Transverse colon (tissue), 4 donors: ENCODE results near the gene CYFIP1. TPM values are rescaled to one million over a fixed set of nuclear protein-coding genes. Genes with fewer than 3 reads are reported as not detected.

Experiments
- DNase-seq: peaks from one replicate; pipeline ENCODE4 v3.0.0-alpha.2; 2019
- H3K27ac ChIP-seq, 4 donors: fragments of 200-600 bp; sonication (generic); 2 replicates each; pipeline ENCODE4 v1.5.1; 2016 to 2018; ENCODE audit warnings: inconsistent platforms in 4 of 4
- H3K27me3 ChIP-seq: fragments of 200-600 bp; sonication (generic); 2 replicates; pipeline ENCODE4 v1.5.1; 2017; ENCODE audit warnings: inconsistent platforms
- H3K36me3 ChIP-seq, 4 donors: fragments of 200-600 bp; sonication (generic); 2 replicates each; pipeline ENCODE4 v1.5.1; 2017 to 2019; ENCODE audit warnings: inconsistent platforms in 4 of 4
- H3K4me1 ChIP-seq, 4 donors: fragments of 200-600 bp; sonication (generic); 2 replicates each; pipeline ENCODE4 v1.5.1; 2017 to 2020; ENCODE audit warnings: inconsistent platforms in 4 of 4
- H3K4me3 ChIP-seq, 4 donors: fragments of 200-600 bp; sonication (generic); 1 replicate in 1 of 4; 2 replicates in 3 of 4; pipeline versions ENCODE4 v1.5.1 to v1.6.1; 2017 to 2019; ENCODE audit warnings: inconsistent platforms in 4 of 4
- H3K9me3 ChIP-seq, 2 donors: fragments of 200-600 bp; sonication (generic); 2 replicates each; pipeline ENCODE4 v1.5.1; 2017 to 2019; ENCODE audit warnings: inconsistent platforms in 2 of 2
- EP300 ChIP-seq: sonication (generic); formaldehyde crosslinking; IDR thresholded peaks from one replicate; pipeline ENCODE4 v1.6.1; 2017; ENCODE audit warnings: antibody characterized with exemption, low read depth
- POLR2A ChIP-seq: fragments of 450-650 bp; IDR thresholded peaks from one replicate; pipeline ENCODE4 v1.6.1; 2016; ENCODE audit warnings: antibody characterized with exemption, mild to moderate bottlenecking, moderate library complexity
- POLR2AphosphoS5 ChIP-seq, 3 donors: sonication (generic); formaldehyde crosslinking; IDR thresholded peaks; one replicate each; pipeline ENCODE4 v1.6.1; 2016; ENCODE audit warnings: antibody characterized with exemption in 3 of 3
- WGBS, 2 donors: methylation state at CpG; one replicate each; pipeline ENCODE4 v1.1.5; 2018; ENCODE audit warnings: low coverage in 1 of 2; 5-methylcytosine and 5-hydroxymethylcytosine counted together
- in situ Hi-C, 4 donors: fragments of 200-750 bp; cut with MboI; loops; one replicate each; pipeline versions ENCODE4 v1.15.0 to v1.15.1; 2017; ENCODE audit warnings: low sequenced_read_pairs in 3 of 4, low pct_ligation_motif_present in 1 of 4, low pct_unique_long_range_greater_than_20kb in 1 of 4
- intact Hi-C: fragments of 100-400 bp; cut with DNase I; formaldehyde crosslinking; loops from one replicate; pipeline ENCODE4 v1.15.1; 2023; ENCODE audit warnings: low total_unique reads
- total RNA-seq, 4 donors: library from RNA; depleted of rRNA; stranded (reverse); fragments of >200 nt; gene quantifications; one replicate each; pipeline ENCODE4 v1.1.0, GENCODE V29; 2016
- TF ChIP-seq, protein P1 (sequence below), 5 experiments: fragments of 200-600 bp in 3 of 5; fragments of 450-650 bp in 2 of 5; sonication (generic) in 3 of 5; IDR thresholded peaks; 1 replicate in 2 of 5; 2 replicates in 3 of 5; pipeline ENCODE4 v1.5.1; 2016 to 2017; ENCODE audit warnings: antibody characterized with exemption in 5 of 5, inconsistent platforms in 3 of 5, mild to moderate bottlenecking in 2 of 5, moderate library complexity in 1 of 5

CYFIP1 gene
- total RNA-seq, 4 donors from 2014 or later = 63.7 to 201 (median 171) TPM

GRCh38 chr15:22872936-22873701 is 107.0 kb downstream of the CYFIP1 start:
- H3K27me3 ChIP-seq = no peaks in the 10 kb centered on the region
- in situ Hi-C loops (no loop called here), intact Hi-C loops (no loop called here)
- WGBS, 2 donors = 82 to 83% methylated on average over 2 to 17 of the region's 17 CpGs
- peaks cover 0 to 56% (median 22%) of the 10 kb centered on the region in 4 donors for H3K36me3 ChIP-seq
- no peak overlapping the region for H3K4me3 ChIP-seq
- H3K9me3 ChIP-seq = no peaks in the 10 kb centered on the region
- no peaks in the 10 kb centered on the region for H3K4me1 ChIP-seq
- TF ChIP-seq POLR2A (no peak), POLR2AphosphoS5 (IDR thresholded peaks at IDR 0.05) (no peak), EP300 (no peak)
- TF ChIP-seq, protein P1, sequence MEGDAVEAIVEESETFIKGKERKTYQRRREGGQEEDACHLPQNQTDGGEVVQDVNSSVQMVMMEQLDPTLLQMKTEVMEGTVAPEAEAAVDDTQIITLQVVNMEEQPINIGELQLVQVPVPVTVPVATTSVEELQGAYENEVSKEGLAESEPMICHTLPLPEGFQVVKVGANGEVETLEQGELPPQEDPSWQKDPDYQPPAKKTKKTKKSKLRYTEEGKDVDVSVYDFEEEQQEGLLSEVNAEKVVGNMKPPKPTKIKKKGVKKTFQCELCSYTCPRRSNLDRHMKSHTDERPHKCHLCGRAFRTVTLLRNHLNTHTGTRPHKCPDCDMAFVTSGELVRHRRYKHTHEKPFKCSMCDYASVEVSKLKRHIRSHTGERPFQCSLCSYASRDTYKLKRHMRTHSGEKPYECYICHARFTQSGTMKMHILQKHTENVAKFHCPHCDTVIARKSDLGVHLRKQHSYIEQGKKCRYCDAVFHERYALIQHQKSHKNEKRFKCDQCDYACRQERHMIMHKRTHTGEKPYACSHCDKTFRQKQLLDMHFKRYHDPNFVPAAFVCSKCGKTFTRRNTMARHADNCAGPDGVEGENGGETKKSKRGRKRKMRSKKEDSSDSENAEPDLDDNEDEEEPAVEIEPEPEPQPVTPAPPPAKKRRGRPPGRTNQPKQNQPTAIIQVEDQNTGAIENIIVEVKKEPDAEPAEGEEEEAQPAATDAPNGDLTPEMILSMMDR (IDR thresholded peaks at IDR 0.05) = no peak
- H3K27ac ChIP-seq = no peak overlapping the region
- no peak for DNase-seq

- Histone ChIP-seq H3K27me3 (no peaks in the 10 kb centered on the region), H3K27ac (no peak overlapping the region), H3K4me1 (no peaks in the 10 kb centered on the region), H3K36me3 (peaks cover 0 to 50% (median 24%) of the 10 kb centered on the region in 4 donors), H3K4me3 (no peak overlapping the region), H3K9me3 (no peaks in the 10 kb centered on the region)
- WGBS, 2 donors = 80 to 96% methylated on average over 4 to 6 of the region's 6 CpGs
- DNase-seq = no peak
- TF ChIP-seq EP300 (no peak), POLR2A (no peak), POLR2AphosphoS5 (IDR thresholded peaks at IDR 0.05) (no peak)
- TF ChIP-seq, protein P1 (IDR thresholded peaks at IDR 0.05) = no peak
- intact Hi-C loops = no loop called here
- in situ Hi-C loops = no loop called here
Observed at GRCh38 chr15:22871481-22872086, 108.6 kb downstream of the CYFIP1 start.

DNA sequence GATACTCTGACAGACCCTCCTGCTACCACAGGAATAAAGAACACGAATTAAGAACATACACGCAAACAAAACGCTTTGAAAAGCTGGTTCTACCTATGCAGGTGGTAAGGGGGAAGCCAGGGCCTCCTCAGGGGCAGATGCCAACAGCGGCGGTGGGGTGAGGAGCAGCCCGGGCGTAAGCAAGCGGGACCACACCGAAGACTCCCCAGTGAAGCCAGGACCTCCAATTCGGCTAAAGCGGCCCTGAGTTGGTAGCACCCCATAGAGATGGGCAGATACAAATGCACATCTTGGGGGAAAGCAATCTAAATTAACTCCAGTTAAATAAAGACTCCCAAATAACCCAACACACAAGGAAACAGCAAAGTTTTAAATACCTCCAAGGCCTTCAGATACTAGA is 109.3 kb downstream of the CYFIP1 start:
- H3K27ac ChIP-seq = no peak overlapping the region
- in situ Hi-C loops (no loop called here), intact Hi-C loops (no loop called here)
- no peaks in the 10 kb centered on the region for H3K4me1 ChIP-seq
- H3K9me3 ChIP-seq = no peaks in the 10 kb centered on the region
- no peaks in the 10 kb centered on the region for H3K27me3 ChIP-seq
- H3K36me3 ChIP-seq = peaks cover 0 to 55% (median 27%) of the 10 kb centered on the region in 4 donors
- DNase-seq = no peak
- H3K4me3 ChIP-seq = no peak overlapping the region
- 95 to 96% methylated on average over 3 to 11 of the region's 11 CpGs for WGBS, 2 donors
- TF ChIP-seq POLR2AphosphoS5 (IDR thresholded peaks at IDR 0.05) (no peak), POLR2A (no peak), EP300 (no peak)
- TF ChIP-seq, protein P1 (IDR thresholded peaks at IDR 0.05) = no peak

DNA sequence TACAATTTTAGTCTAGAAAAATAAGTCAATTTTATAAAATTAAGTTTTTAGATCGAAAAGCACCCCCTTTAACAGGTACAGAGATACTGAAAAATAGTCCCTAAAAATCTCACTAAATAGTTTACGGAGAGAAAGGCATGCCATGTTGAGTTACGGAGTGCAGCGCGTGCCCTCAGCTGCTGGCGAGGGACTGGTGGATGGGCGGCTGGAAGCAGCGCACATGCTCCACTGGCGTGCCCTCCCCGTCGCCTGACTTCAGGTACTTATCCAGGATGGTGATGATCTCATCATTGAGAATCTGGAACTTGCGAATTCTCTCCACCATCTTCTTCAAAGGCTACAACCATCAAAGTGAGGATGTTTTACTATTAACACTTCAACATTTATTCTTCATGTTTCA is 110.3 kb downstream of the CYFIP1 start:
- Histone ChIP-seq H3K4me3 (no peak overlapping the region), H3K9me3 (no peaks in the 10 kb centered on the region), H3K4me1 (no peaks in the 10 kb centered on the region), H3K36me3 (peaks cover 0 to 55% (median 24%) of the 10 kb centered on the region in 4 donors), H3K27ac (no peak overlapping the region), H3K27me3 (no peaks in the 10 kb centered on the region)
- in situ Hi-C loops (no loop called here), intact Hi-C loops (no loop called here)
- 88 to 97% methylated on average over 5 to 12 of the region's 12 CpGs for WGBS, 2 donors
- TF ChIP-seq POLR2A (no peak), POLR2AphosphoS5 (IDR thresholded peaks at IDR 0.05) (no peak), EP300 (no peak)
- TF ChIP-seq, protein P1 (IDR thresholded peaks at IDR 0.05) = no peak
- no peak for DNase-seq
